Hepatocyte (in vitro differentiated cells): ENCODE data around the gene MINDY3.

Experiments
- CTCF ChIP-seq: fragments of 200-600 bp; sonication (generic); IDR thresholded peaks from 2 replicates; pipeline ENCODE4 v1.5.1; 2016; ENCODE audit warnings: antibody characterized with exemption, mild to moderate bottlenecking; ENCODE audit not compliant: poor library complexity
- EZH2 ChIP-seq: fragments of 200-600 bp; sonication (generic); IDR thresholded peaks from 2 replicates; pipeline ENCODE4 v1.6.1; 2016; ENCODE audit warnings: antibody characterized with exemption, mild to moderate bottlenecking, borderline replicate concordance

DNA sequence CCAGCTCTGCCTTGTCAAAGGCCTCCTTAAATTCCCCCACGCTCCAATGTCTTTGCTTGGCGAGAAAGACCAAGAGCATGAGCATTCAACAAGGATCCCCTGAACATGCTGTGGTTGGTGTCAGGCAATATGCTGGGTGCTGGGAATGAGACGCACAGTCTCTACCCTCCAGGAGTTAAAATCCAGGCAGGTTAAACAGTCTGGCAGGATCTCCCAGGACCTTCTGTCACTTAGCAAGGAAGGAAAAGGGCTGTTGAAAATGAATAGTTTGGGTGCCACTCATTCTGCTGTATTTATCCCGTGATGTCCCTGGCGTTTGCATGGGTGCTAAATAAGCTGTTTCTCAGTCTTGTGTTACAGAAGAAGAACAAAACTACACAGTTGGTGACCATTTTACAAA is 118.7 kb downstream of the MINDY3 start:
- TF ChIP-seq CTCF (no peak), EZH2 (no peak)
